HL-60 (cell line): ENCODE results near the gene ITGA6.

Source experiments
- DNase-seq, 2 experiments: peaks; one replicate each; pipeline ENCODE4 v3.0.0-alpha.2; 2010 to 2020; ENCODE audit warnings: low read depth in 1 of 2, low spot score in 1 of 2
- H3K27ac ChIP-seq: fragments of 250-450 bp; sonication (Bioruptor Pico); replicated peaks from 2 replicates; pipeline ENCODE4 v1.5.1; 2020; ENCODE audit warnings: mild to moderate bottlenecking, moderate library complexity
- H3K27me3 ChIP-seq: fragments of 250-450 bp; sonication (Bioruptor Pico); 2 replicates; pipeline ENCODE4 v1.5.1; 2021; ENCODE audit warnings: mild to moderate bottlenecking, moderate library complexity; ENCODE audit not compliant: insufficient read depth, poor library complexity, severe bottlenecking
- H3K4me3 ChIP-seq: replicated peaks from 2 replicates; pipeline ENCODE4 v1.5.1; 2011; ENCODE audit warnings: mild to moderate bottlenecking, control low read depth, low read length; ENCODE audit not compliant: insufficient read depth
- GABPA ChIP-seq: IDR thresholded peaks from 2 replicates; pipeline ENCODE4 v1.6.1; 2012; ENCODE audit warnings: low read depth
- POLR2AphosphoS5 ChIP-seq: IDR thresholded peaks from 2 replicates; pipeline ENCODE4 v1.6.1; 2012; ENCODE audit warnings: low read depth
- SPI1 ChIP-seq: IDR thresholded peaks from 2 replicates; pipeline ENCODE4 v1.6.1; 2012; ENCODE audit warnings: low read depth, mild to moderate bottlenecking, borderline replicate concordance
- TF ChIP-seq, protein P1 (sequence below): IDR thresholded peaks from one replicate; pipeline ENCODE4 v1.5.1; 2011; ENCODE audit warnings: low read length, control low read depth, inconsistent platforms; ENCODE audit not compliant: insufficient read depth
- TF ChIP-seq, protein P2 (sequence below): IDR thresholded peaks from 2 replicates; pipeline ENCODE4 v1.6.1; 2012; ENCODE audit warnings: low read depth; ENCODE audit not compliant: insufficient replicate concordance

ITGA6 gene

DNA sequence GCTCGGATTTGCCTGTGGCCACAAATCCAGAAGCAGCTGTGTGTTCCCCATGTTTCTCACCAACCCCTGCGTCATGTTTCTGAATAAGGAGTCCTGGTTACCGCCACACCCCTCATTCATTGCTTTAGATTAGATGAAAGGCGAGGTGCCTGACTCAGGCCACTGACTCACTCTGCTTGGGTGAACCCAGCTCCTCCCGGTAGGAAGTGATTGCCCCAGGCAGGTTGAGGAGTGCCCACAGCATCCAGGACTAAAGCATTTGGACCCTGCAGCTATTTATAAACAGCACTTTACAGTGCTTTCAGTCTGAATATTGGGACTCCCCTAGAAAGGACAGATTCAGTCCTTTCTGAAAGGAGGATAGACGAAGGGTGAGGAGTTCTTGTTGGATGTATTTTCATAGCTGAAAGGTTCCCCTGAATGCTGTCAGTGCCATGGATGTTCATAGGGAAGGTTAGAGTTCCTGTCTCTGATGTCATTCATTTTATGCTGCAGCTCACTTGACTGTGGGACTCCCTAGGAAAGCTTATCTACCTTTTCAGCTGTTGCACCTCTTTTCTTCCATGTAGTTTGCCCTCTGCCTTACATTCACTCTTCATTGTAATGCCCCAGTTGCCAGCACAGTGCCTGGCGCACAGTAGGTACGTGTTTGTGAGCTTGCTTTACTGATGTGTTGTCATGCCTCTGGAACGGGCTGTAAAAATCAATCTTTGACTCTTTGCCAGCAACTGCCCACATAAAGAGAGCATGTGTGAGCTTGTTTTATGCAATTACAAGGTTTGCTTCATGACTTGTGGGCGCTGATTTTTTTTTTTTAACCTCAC, 14.9 kb downstream of the ITGA6 start:
- no peak overlapping the region for H3K27ac ChIP-seq
- DNase-seq = no peak
- H3K27me3 ChIP-seq = no peaks in the 10 kb centered on the region
- H3K4me3 ChIP-seq = no peak overlapping the region
- TF ChIP-seq POLR2AphosphoS5 (no peak), SPI1 (no peak), GABPA (no peak)
- TF ChIP-seq, protein P1, sequence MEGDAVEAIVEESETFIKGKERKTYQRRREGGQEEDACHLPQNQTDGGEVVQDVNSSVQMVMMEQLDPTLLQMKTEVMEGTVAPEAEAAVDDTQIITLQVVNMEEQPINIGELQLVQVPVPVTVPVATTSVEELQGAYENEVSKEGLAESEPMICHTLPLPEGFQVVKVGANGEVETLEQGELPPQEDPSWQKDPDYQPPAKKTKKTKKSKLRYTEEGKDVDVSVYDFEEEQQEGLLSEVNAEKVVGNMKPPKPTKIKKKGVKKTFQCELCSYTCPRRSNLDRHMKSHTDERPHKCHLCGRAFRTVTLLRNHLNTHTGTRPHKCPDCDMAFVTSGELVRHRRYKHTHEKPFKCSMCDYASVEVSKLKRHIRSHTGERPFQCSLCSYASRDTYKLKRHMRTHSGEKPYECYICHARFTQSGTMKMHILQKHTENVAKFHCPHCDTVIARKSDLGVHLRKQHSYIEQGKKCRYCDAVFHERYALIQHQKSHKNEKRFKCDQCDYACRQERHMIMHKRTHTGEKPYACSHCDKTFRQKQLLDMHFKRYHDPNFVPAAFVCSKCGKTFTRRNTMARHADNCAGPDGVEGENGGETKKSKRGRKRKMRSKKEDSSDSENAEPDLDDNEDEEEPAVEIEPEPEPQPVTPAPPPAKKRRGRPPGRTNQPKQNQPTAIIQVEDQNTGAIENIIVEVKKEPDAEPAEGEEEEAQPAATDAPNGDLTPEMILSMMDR = no peak
- TF ChIP-seq, protein P2, sequence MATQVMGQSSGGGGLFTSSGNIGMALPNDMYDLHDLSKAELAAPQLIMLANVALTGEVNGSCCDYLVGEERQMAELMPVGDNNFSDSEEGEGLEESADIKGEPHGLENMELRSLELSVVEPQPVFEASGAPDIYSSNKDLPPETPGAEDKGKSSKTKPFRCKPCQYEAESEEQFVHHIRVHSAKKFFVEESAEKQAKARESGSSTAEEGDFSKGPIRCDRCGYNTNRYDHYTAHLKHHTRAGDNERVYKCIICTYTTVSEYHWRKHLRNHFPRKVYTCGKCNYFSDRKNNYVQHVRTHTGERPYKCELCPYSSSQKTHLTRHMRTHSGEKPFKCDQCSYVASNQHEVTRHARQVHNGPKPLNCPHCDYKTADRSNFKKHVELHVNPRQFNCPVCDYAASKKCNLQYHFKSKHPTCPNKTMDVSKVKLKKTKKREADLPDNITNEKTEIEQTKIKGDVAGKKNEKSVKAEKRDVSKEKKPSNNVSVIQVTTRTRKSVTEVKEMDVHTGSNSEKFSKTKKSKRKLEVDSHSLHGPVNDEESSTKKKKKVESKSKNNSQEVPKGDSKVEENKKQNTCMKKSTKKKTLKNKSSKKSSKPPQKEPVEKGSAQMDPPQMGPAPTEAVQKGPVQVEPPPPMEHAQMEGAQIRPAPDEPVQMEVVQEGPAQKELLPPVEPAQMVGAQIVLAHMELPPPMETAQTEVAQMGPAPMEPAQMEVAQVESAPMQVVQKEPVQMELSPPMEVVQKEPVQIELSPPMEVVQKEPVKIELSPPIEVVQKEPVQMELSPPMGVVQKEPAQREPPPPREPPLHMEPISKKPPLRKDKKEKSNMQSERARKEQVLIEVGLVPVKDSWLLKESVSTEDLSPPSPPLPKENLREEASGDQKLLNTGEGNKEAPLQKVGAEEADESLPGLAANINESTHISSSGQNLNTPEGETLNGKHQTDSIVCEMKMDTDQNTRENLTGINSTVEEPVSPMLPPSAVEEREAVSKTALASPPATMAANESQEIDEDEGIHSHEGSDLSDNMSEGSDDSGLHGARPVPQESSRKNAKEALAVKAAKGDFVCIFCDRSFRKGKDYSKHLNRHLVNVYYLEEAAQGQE = no peak

DNA sequence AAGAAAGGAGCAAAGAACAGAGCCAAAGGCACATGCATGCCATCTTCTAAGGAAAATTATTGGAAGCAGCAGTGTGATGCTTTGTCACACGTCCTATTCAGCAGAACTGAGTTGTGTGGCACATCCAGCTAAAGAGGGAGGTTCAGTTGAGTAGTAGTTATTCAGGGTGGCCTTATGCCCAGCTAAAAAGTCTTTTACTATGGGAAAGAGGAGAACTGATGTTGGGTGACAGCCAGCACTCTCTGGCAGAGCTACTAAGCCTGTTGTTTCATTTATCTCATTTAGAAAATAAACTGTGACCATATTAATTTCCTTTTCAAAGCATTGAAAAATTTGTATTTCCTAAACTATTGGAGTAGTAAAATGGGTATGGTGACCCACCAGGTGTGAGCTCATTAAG, 18.5 kb downstream of the ITGA6 start:
- TF ChIP-seq, protein P2 = no peak
- no peak for TF ChIP-seq GABPA
- TF ChIP-seq SPI1 = no peak
- TF ChIP-seq, protein P1 = no peak
- no peak overlapping the region for H3K27ac ChIP-seq
- no peak for DNase-seq
- no peak overlapping the region for H3K4me3 ChIP-seq
- no peaks in the 10 kb centered on the region for H3K27me3 ChIP-seq

DNA sequence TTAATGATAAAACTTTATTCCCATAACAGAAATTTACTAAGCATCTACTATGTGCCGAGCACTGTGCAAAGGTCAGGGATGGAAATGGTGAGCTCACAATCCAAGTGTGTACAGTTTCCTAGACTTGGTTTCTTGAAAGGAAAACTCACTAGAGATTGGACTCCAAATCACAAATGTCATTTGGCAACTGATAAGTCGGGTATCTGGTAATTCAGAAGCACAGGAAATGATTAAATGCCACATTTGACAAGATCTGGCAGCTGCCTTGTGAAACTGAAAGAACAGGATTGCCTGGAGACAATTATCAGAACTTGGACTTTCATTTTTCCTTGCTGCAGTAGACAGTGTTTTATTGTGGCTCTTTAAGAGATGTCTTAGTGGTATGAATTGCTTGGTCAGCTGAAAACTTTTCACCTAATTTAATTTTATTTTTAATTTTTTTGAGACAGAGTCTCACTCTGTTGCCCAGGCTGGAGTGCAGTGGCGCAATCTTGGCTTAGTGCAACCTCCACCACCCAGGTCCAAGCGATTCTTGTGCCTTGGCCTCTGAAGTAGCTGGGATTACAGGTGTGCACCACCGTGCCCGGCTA, 19.2 kb downstream of the ITGA6 start:
- H3K27ac ChIP-seq = no peak overlapping the region

More for the DNA sequence above, 19.2 kb downstream of the ITGA6 start:
- no peaks in the 10 kb centered on the region for H3K27me3 ChIP-seq
- TF ChIP-seq, protein P1 = no peak
- TF ChIP-seq, protein P2 = no peak
- no peak for TF ChIP-seq GABPA
- no peak for TF ChIP-seq POLR2AphosphoS5
- TF ChIP-seq SPI1 = no peak
- DNase-seq = no peak
- no peak overlapping the region for H3K4me3 ChIP-seq
